HFF-Myc (cell line): ENCODE data around the gene MMS19.

Experiments
- DNase-seq: peaks from one replicate; pipeline ENCODE4 v3.0.0-alpha.2; 2011; ENCODE audit warnings: low read depth; ENCODE audit errors: extremely low read depth
- H3K4me3 ChIP-seq: replicated peaks from 2 replicates; pipeline ENCODE4 v1.5.1; 2011; ENCODE audit warnings: low read depth, mild to moderate bottlenecking, control low read depth, low read length
- CTCF ChIP-seq: IDR thresholded peaks from 2 replicates; pipeline ENCODE4 v1.5.1; 2012; ENCODE audit warnings: mild to moderate bottlenecking, low read depth, low read length, control low read depth; ENCODE audit errors: missing control alignments

MMS19 gene

GRCh38 chr10:97498076-97498840, at the start of gene MMS19:
MMS19 (minus strand) TSS chr10:97498422; CDS start chr10:97498384, 38 bp downstream.
- DNase-seq = peak; percentile 82
- TF ChIP-seq CTCF = no peak
- H3K4me3 ChIP-seq = peak within 1 kb of the TSS; percentile 95

GRCh38 chr10:97547962-97548361, 49.7 kb upstream of the MMS19 start:
- DNase-seq = no peak
- no peak overlapping the region for H3K4me3 ChIP-seq
- TF ChIP-seq CTCF = no peak

GRCh38 chr10:97547271-97547600, 49.0 kb upstream of the MMS19 start:
- H3K4me3 ChIP-seq = no peak overlapping the region

GRCh38 chr10:97546456-97547270, 48.4 kb upstream of the MMS19 start:
- no peak overlapping the region for H3K4me3 ChIP-seq
- TF ChIP-seq CTCF = no peak
- DNase-seq = no peak

More at GRCh38 chr10:97547271-97547600, 49.0 kb upstream of the MMS19 start:
- TF ChIP-seq CTCF = no peak
- DNase-seq = no peak

- no peak for TF ChIP-seq CTCF
- peak; percentile 94 for DNase-seq
- H3K4me3 ChIP-seq = no peak overlapping the region
Observed at GRCh38 chr10:97543025-97543546, 44.9 kb upstream of the MMS19 start.

GRCh38 chr10:97542169-97543024, 44.2 kb upstream of the MMS19 start:
- DNase-seq = peak; percentile 93
- H3K4me3 ChIP-seq = peak overlapping the region; percentile 12; the same call in 1 of the 2 replicates
- TF ChIP-seq CTCF = no peak
